Stimulated activated CD4-positive, alpha-beta T cell treated with anti-CD3 and anti-CD28 coated beads, Interleukin-12 subunit alpha, Interleukin-12 subunit beta, amount 100 ng/mL, for 24 hours (primary cell): ENCODE results near the gene NSMF.
A peak's percentile ranks its signal among the peaks of the same experiment; 100 is the strongest.
"Not testable (repeated sequence)": the region's sequence is repeated elsewhere in the genome, so short reads cannot be mapped to it uniquely, and the experiment has no call there.

Source experiments
- DNase-seq, 2 experiments: peaks; one replicate each; pipeline ENCODE4 v3.0.0-alpha.2; 2020; ENCODE audit warnings: low read depth in 2 of 2

NSMF gene

GRCh38 chr9:137457406-137458193, 1.5 kb downstream of the NSMF start:
- no peak for DNase-seq

GRCh38 chr9:137456864-137457405, 2.2 kb downstream of the NSMF start:
- no peak for DNase-seq

- no peak for DNase-seq
Observed at GRCh38 chr9:137456061-137456863, 2.9 kb downstream of the NSMF start.

GRCh38 chr9:137455359-137455991, 3.7 kb downstream of the NSMF start:
- no peak for DNase-seq

GRCh38 chr9:137454597-137455358, 4.4 kb downstream of the NSMF start:
- DNase-seq: no peak

GRCh38 chr9:137454145-137454596, 5.0 kb downstream of the NSMF start:
- no peak for DNase-seq

- DNase-seq: peak; percentile 46 to 50
Observed at GRCh38 chr9:137453643-137454081, 5.5 kb downstream of the NSMF start.

- DNase-seq: no peak
Observed at GRCh38 chr9:137452761-137453642, 6.1 kb downstream of the NSMF start.

GRCh38 chr9:137452006-137452760, 7.0 kb downstream of the NSMF start:
- no peak for DNase-seq

GRCh38 chr9:137451264-137452005, 7.7 kb downstream of the NSMF start:
- DNase-seq: not testable (repeated sequence)

- not testable (repeated sequence) for DNase-seq
Observed at GRCh38 chr9:137450539-137451222, 8.5 kb downstream of the NSMF start.

- DNase-seq: no peak
Observed at GRCh38 chr9:137449931-137450538, 9.1 kb downstream of the NSMF start.

- no peak for DNase-seq
Observed at GRCh38 chr9:137449081-137449844, 9.9 kb downstream of the NSMF start.

- no peak for DNase-seq
Observed at GRCh38 chr9:137448602-137448962, 10.6 kb downstream of the NSMF start.

GRCh38 chr9:137447722-137448601, 11.2 kb downstream of the NSMF start:
- DNase-seq: no peak

GRCh38 chr9:137446851-137447471, 12.2 kb downstream of the NSMF start:
- DNase-seq: no peak
